K562 (cell line): Measurements from ENCODE around the gene DHODH. TPM values are rescaled to one million over a fixed set of nuclear protein-coding genes. Genes with fewer than 3 reads are reported as not detected.
A peak's percentile ranks its signal among the peaks of the same experiment; 100 is the strongest.

Experiments used
- CHD4 ChIP-seq: fragments of 200-600 bp; sonication (generic); IDR thresholded peaks from 3 replicates; pipeline ENCODE4 v1.6.1; 2012; ENCODE audit warnings: low read depth, mild to moderate bottlenecking, mixed read lengths, low read length, inconsistent platforms; ENCODE audit not compliant: insufficient read depth, insufficient replicate concordance, poor library complexity, severe bottlenecking
- HDAC1 ChIP-seq, 2 experiments: fragments of 450-650 bp; IDR thresholded peaks; 2 replicates each; pipeline ENCODE4 v1.6.1; 2016 to 2017; ENCODE audit warnings: inconsistent platforms in 1 of 2, mild to moderate bottlenecking in 1 of 2, moderate library complexity in 1 of 2
- NRF1 ChIP-seq, 2 experiments: fragments of 450-650 bp; IDR thresholded peaks in 1 of 2; conservative IDR thresholded peaks in 1 of 2; 2 replicates each; pipeline ENCODE4 v1.6.1; 2014; ENCODE audit warnings: mild to moderate bottlenecking in 2 of 2
- SNRNP70 ChIP-seq: fragments of 200-400 bp; formaldehyde crosslinking; optimal IDR thresholded peaks from 2 replicates; pipeline ENCODE3; 2017; ENCODE audit warnings: low read depth, low read length
- TOE1 ChIP-seq, 2 experiments: fragments of 450-650 bp in 1 of 2; sonication (generic) in 1 of 2; formaldehyde crosslinking in 1 of 2; IDR thresholded peaks; 2 replicates each; pipeline versions ENCODE4 v1.7.1 to v1.8.0; 2016 to 2022; ENCODE audit warnings: borderline replicate concordance in 2 of 2, mild to moderate bottlenecking in 2 of 2, antibody characterized with exemption in 1 of 2, inconsistent platforms in 1 of 2, low read depth in 1 of 2, missing genetic modification reagents in 1 of 2, moderate library complexity in 1 of 2
- ZC3H11A ChIP-seq: IDR thresholded peaks from 2 replicates; pipeline ENCODE4 v1.6.1; 2012; ENCODE audit warnings: low read depth, low read length, improper control_type of control experiment
- ZNF561 ChIP-seq: fragments of 450-650 bp; formaldehyde crosslinking; conservative IDR thresholded peaks from 2 replicates; pipeline ENCODE4 v1.4.0; 2020; ENCODE audit warnings: mild to moderate bottlenecking, moderate library complexity
- ZNF717 ChIP-seq: fragments of 250-450 bp; sonication (Bioruptor Pico); IDR thresholded peaks from 2 replicates; pipeline ENCODE4 v1.5.0; 2021
- polyA plus RNA-seq, 8 experiments: library from polyadenylated mRNA; depleted of rRNA in 4 of 8; stranded (reverse) in 5 of 8; unstranded in 3 of 8; fragments of >200 nt; fragmentation: Nextera tagmentation in 2 of 8; fragmentation: Illumina TruSeq in 1 of 8; extraction: Ambion mirVana in 2 of 8; extraction: Trizol in 1 of 8; gene quantifications; 2 replicates each; pipeline versions ENCODE4 v1.2.1 to v1.2.3, GENCODE V29; 2011 to 2014; ENCODE audit warnings: inconsistent platforms in 1 of 8, missing spikeins in 1 of 8
- total RNA-seq, 7 experiments: library from RNA; depleted of rRNA in 6 of 7; stranded (reverse); fragments of >200 nt in 6 of 7; fragmentation: Illumina TruSeq in 2 of 7; extraction: Trizol in 2 of 7; gene quantifications; 2 replicates each; pipeline versions ENCODE4 v1.2.1 to v1.2.3, GENCODE V29; 2011 to 2021; ENCODE audit warnings: low replicate concordance in 1 of 7
- TF ChIP-seq, protein P1 (sequence below): fragments of 450-650 bp; IDR thresholded peaks from 2 replicates; pipeline ENCODE4 v1.6.1; 2016; ENCODE audit warnings: mild to moderate bottlenecking
- TF ChIP-seq, protein P2 (sequence below): fragments of 450-650 bp; IDR thresholded peaks from 2 replicates; pipeline ENCODE4 v1.6.1; 2016; ENCODE audit warnings: mild to moderate bottlenecking, moderate library complexity

Gene DHODH
- total and polyA plus RNA-seq, 9 of the 15 experiments (the other 6 are each of a cell fraction or from before 2014, with no cell fraction given): 4.3 to 19.9 (median 12.7) TPM

DNA sequence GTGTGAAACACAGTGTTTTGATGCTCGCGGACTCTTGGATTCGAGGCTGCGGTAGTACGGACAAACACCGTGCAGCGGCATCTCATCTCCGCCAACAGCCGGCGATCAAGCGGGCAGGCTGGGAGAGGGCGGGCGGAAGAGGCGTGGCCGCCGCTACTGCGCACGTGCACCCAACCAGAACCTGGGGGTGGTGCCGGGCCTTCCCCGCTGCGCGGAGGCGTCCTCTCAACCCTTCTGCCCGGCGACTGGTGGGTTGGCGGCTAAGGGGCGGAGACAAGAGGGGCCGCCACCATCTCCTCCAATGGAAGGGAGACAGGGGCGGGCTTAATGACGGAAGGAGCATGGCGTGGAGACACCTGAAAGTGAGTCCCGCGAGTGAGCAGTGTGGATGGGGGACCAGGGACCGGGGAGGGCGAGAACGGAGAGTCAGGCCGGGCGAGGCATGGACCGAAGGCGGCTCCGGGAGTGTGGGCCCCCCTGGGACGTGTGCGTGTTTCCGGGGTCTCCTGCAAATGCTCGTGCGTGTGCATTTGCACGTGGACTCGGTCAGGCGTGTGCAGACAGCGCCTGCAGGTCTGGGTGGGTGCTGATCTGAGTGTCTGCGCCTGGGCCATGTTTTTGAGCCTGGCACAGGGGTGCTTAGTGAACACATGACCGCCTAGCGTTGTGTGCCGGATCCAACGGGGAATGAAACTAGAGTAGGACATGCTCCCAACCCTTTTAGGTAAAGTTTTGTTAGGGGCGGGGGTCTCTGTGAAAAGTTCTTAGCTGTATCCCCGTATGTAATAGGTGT lies at the start of gene DHODH (continued):
- TF ChIP-seq, protein P1, sequence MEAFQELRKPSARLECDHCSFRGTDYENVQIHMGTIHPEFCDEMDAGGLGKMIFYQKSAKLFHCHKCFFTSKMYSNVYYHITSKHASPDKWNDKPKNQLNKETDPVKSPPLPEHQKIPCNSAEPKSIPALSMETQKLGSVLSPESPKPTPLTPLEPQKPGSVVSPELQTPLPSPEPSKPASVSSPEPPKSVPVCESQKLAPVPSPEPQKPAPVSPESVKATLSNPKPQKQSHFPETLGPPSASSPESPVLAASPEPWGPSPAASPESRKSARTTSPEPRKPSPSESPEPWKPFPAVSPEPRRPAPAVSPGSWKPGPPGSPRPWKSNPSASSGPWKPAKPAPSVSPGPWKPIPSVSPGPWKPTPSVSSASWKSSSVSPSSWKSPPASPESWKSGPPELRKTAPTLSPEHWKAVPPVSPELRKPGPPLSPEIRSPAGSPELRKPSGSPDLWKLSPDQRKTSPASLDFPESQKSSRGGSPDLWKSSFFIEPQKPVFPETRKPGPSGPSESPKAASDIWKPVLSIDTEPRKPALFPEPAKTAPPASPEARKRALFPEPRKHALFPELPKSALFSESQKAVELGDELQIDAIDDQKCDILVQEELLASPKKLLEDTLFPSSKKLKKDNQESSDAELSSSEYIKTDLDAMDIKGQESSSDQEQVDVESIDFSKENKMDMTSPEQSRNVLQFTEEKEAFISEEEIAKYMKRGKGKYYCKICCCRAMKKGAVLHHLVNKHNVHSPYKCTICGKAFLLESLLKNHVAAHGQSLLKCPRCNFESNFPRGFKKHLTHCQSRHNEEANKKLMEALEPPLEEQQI: no peak
- TF ChIP-seq ZC3H11A: no peak
- no peak for TF ChIP-seq SNRNP70
- TF ChIP-seq CHD4: no peak
- peak; percentile 31 to 99; a peak in 2 of 4 replicates for TF ChIP-seq HDAC1 (IDR thresholded peaks at IDR 0.05)
- peak; percentile 94 to 95 for TF ChIP-seq NRF1 (conservative IDR thresholded peaks at IDR 0.05 in 1 of 2, IDR thresholded peaks at IDR 0.05 in 1 of 2)
- no peak for TF ChIP-seq ZNF717 (CRISPR knock-in tag)
- no peak for TF ChIP-seq TOE1 (IDR thresholded peaks at IDR 0.05; ENCODE audit: borderline replicate concordance)
- TF ChIP-seq TOE1 (CRISPR knock-in tag; IDR thresholded peaks at IDR 0.05; ENCODE audit: borderline replicate concordance, low read depth): no peak
- TF ChIP-seq, protein P2, sequence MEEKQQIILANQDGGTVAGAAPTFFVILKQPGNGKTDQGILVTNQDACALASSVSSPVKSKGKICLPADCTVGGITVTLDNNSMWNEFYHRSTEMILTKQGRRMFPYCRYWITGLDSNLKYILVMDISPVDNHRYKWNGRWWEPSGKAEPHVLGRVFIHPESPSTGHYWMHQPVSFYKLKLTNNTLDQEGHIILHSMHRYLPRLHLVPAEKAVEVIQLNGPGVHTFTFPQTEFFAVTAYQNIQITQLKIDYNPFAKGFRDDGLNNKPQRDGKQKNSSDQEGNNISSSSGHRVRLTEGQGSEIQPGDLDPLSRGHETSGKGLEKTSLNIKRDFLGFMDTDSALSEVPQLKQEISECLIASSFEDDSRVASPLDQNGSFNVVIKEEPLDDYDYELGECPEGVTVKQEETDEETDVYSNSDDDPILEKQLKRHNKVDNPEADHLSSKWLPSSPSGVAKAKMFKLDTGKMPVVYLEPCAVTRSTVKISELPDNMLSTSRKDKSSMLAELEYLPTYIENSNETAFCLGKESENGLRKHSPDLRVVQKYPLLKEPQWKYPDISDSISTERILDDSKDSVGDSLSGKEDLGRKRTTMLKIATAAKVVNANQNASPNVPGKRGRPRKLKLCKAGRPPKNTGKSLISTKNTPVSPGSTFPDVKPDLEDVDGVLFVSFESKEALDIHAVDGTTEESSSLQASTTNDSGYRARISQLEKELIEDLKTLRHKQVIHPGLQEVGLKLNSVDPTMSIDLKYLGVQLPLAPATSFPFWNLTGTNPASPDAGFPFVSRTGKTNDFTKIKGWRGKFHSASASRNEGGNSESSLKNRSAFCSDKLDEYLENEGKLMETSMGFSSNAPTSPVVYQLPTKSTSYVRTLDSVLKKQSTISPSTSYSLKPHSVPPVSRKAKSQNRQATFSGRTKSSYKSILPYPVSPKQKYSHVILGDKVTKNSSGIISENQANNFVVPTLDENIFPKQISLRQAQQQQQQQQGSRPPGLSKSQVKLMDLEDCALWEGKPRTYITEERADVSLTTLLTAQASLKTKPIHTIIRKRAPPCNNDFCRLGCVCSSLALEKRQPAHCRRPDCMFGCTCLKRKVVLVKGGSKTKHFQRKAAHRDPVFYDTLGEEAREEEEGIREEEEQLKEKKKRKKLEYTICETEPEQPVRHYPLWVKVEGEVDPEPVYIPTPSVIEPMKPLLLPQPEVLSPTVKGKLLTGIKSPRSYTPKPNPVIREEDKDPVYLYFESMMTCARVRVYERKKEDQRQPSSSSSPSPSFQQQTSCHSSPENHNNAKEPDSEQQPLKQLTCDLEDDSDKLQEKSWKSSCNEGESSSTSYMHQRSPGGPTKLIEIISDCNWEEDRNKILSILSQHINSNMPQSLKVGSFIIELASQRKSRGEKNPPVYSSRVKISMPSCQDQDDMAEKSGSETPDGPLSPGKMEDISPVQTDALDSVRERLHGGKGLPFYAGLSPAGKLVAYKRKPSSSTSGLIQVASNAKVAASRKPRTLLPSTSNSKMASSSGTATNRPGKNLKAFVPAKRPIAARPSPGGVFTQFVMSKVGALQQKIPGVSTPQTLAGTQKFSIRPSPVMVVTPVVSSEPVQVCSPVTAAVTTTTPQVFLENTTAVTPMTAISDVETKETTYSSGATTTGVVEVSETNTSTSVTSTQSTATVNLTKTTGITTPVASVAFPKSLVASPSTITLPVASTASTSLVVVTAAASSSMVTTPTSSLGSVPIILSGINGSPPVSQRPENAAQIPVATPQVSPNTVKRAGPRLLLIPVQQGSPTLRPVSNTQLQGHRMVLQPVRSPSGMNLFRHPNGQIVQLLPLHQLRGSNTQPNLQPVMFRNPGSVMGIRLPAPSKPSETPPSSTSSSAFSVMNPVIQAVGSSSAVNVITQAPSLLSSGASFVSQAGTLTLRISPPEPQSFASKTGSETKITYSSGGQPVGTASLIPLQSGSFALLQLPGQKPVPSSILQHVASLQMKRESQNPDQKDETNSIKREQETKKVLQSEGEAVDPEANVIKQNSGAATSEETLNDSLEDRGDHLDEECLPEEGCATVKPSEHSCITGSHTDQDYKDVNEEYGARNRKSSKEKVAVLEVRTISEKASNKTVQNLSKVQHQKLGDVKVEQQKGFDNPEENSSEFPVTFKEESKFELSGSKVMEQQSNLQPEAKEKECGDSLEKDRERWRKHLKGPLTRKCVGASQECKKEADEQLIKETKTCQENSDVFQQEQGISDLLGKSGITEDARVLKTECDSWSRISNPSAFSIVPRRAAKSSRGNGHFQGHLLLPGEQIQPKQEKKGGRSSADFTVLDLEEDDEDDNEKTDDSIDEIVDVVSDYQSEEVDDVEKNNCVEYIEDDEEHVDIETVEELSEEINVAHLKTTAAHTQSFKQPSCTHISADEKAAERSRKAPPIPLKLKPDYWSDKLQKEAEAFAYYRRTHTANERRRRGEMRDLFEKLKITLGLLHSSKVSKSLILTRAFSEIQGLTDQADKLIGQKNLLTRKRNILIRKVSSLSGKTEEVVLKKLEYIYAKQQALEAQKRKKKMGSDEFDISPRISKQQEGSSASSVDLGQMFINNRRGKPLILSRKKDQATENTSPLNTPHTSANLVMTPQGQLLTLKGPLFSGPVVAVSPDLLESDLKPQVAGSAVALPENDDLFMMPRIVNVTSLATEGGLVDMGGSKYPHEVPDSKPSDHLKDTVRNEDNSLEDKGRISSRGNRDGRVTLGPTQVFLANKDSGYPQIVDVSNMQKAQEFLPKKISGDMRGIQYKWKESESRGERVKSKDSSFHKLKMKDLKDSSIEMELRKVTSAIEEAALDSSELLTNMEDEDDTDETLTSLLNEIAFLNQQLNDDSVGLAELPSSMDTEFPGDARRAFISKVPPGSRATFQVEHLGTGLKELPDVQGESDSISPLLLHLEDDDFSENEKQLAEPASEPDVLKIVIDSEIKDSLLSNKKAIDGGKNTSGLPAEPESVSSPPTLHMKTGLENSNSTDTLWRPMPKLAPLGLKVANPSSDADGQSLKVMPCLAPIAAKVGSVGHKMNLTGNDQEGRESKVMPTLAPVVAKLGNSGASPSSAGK: peak; percentile 75
- no peak for TF ChIP-seq ZNF561
